Bronchial epithelial cell (primary cell): ENCODE data around the gene PIK3CA. TPM values are rescaled to one million over a fixed set of nuclear protein-coding genes. Genes with fewer than 3 reads are reported as not detected.

Experiments used
- DNase-seq: peaks from one replicate; pipeline ENCODE4 v3.0.0-alpha.2; 2010; ENCODE audit warnings: low read depth
- FAIRE-seq: peaks from 2 replicates; lab custom pipeline; 2011; peaks lifted over from hg19 to GRCh38; lab: Jason Lieb, UNC
- H3K27me3 ChIP-seq: 2 replicates; pipeline ENCODE4 v1.5.1; 2011; ENCODE audit warnings: low read length; ENCODE audit not compliant: control insufficient read depth, insufficient read depth
- H3K36me3 ChIP-seq: 2 replicates; pipeline ENCODE4 v1.5.1; 2011; ENCODE audit warnings: low read length; ENCODE audit not compliant: control insufficient read depth, insufficient read depth
- H3K4me3 ChIP-seq: 2 replicates; pipeline ENCODE4 v1.5.1; 2011; ENCODE audit warnings: mild to moderate bottlenecking, low read depth, low read length, control low read depth
- total RNA-seq: library from RNA; depleted of rRNA; stranded (reverse); fragments of >200 nt; gene quantifications from 2 replicates; pipeline ENCODE4 v1.2.1, GENCODE V29; 2014
- TF ChIP-seq, protein P1 (sequence below): IDR thresholded peaks from 2 replicates; pipeline ENCODE4 v1.5.1; 2011; ENCODE audit warnings: mild to moderate bottlenecking, moderate library complexity, low read length, control low read depth, inconsistent platforms; ENCODE audit not compliant: insufficient read depth, severe bottlenecking

PIK3CA gene
- total RNA-seq, 1 donor from 2014 or later: 20.3 TPM

GRCh38 chr3:179141890-179142289 is 6.3 kb upstream of the PIK3CA start:
- Histone ChIP-seq H3K36me3 (no peaks in the 10 kb centered on the region), H3K27me3 (no peaks in the 10 kb centered on the region), H3K4me3 (no peak overlapping the region)
- FAIRE-seq: no peak
- no peak for DNase-seq
- TF ChIP-seq, protein P1, sequence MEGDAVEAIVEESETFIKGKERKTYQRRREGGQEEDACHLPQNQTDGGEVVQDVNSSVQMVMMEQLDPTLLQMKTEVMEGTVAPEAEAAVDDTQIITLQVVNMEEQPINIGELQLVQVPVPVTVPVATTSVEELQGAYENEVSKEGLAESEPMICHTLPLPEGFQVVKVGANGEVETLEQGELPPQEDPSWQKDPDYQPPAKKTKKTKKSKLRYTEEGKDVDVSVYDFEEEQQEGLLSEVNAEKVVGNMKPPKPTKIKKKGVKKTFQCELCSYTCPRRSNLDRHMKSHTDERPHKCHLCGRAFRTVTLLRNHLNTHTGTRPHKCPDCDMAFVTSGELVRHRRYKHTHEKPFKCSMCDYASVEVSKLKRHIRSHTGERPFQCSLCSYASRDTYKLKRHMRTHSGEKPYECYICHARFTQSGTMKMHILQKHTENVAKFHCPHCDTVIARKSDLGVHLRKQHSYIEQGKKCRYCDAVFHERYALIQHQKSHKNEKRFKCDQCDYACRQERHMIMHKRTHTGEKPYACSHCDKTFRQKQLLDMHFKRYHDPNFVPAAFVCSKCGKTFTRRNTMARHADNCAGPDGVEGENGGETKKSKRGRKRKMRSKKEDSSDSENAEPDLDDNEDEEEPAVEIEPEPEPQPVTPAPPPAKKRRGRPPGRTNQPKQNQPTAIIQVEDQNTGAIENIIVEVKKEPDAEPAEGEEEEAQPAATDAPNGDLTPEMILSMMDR: no peak

DNA sequence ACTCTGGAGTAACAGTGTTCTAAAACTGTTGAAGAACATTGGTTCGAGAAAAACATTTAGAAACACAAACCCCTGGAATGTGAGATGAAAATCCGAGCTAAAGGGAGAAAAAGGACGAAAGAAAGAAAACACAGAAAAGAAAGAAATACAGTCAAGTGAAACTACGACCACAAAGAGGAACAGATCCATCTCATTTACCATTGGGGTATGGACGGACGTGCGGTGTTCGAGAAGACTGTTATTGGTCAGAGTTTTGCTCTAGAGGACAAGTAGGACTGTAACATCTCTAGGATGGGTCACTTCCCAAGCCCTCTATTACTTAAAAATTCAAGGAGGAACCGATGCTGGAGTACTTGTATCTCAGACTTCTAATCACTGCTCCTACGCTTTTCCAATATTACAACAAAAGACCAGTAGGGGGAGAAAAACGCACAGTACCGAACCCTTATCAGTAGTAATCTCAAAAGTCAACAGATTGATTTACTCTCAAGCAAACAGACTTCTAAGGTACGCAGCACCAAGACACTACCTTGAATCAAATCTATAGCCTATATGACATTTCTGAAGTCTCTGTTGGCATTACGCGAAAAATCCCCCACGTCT is 1.1 kb upstream of the PIK3CA start:
- Histone ChIP-seq H3K27me3 (no peaks in the 10 kb centered on the region), H3K36me3 (no peaks in the 10 kb centered on the region), H3K4me3 (peak overlapping the region; percentile 95)
- TF ChIP-seq, protein P1: peak; percentile 51
- DNase-seq (peak; percentile 84), FAIRE-seq (no peak)

- Histone ChIP-seq H3K36me3 (no peaks in the 10 kb centered on the region), H3K4me3 (peak overlapping the region; percentile 95), H3K27me3 (no peaks in the 10 kb centered on the region)
- FAIRE-seq (no peak), DNase-seq (no peak)
- TF ChIP-seq, protein P1: no peak
These were observed 664 bp upstream of the PIK3CA start for GRCh38 chr3:179147514-179147872.

DNA sequence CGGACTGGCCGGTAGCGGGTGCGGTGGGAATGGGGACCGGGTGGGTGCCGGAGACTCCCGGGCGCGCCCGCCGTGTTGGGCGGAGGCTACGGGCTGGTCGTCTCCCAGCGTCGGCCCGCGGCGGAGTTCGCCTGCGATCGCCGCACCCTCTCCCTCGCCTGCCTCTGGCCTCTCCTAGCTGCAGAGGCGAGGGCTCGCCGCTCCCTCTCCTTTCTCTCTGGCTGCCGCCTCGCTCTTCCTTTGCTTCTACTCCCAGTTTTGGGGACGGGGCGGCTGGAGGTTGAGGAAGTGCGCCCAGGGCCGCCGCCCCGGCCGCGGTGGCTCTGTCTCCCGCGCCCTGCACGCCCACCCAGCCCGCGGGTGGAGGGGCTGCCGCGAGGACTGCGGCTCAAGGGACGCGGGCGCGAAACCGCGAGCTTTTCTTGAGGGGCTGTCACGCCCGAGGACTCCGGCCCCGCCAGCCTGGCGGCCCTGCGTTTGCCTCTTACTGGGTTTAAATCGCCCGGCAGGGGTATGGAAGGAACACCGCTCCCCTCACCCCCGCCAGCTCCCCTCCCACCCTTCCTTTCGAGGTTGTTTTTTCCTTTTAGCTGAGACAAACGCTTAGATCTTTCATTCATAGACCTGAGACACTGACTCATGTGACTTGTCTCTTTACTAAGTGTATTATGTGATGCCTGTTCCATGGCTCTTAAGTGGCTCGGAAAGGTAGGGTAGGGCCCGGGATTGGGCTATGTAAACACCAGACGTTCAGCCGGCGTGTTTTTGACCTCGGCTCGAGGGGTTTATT is 654 bp downstream of the PIK3CA start:
- TF ChIP-seq, protein P1: no peak
- Histone ChIP-seq H3K4me3 (peak overlapping the region; percentile 95), H3K36me3 (no peaks in the 10 kb centered on the region), H3K27me3 (no peaks in the 10 kb centered on the region)
- no peak for FAIRE-seq
- DNase-seq: peak; percentile 50

DNA sequence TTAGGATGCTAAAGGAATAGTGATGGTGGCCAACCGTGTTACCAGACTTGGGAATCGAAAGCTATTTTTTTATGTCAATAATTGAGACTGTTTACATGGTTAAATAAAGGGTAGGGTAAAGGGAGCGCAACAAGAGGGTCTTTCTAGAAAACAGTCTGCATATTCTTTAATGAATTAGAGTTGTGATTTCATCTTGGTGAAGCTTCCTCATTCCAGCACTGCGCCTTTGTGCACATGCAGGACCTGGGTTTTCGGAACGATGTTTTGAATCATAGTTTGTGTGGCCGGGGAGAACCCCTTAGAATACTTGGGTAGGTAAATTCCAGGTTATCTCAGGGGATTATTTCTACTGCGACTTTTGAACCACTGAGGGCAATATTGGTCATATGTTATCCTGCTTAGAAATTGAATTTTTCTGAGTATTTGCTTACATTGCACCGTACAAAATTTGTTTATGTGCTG is 1.3 kb downstream of the PIK3CA start:
- TF ChIP-seq, protein P1: no peak
- no peaks in the 10 kb centered on the region for H3K36me3 ChIP-seq
- H3K4me3 ChIP-seq: peak overlapping the region; percentile 95
- H3K27me3 ChIP-seq: no peaks in the 10 kb centered on the region
- peak; percentile 53 for DNase-seq
- no peak for FAIRE-seq
